CD14-positive monocyte (primary cell): ENCODE results near the gene GH1. TPM values are rescaled to one million over a fixed set of nuclear protein-coding genes. Genes with fewer than 3 reads are reported as not detected.
A peak's percentile ranks its signal among the peaks of the same experiment; 100 is the strongest.
"Not testable (repeated sequence)": the region's sequence is repeated elsewhere in the genome, so short reads cannot be mapped to it uniquely, and the experiment has no call there.

Experiments used
- DNase-seq, 3 donors: peaks; one replicate each; pipeline ENCODE4 v3.0.0-alpha.2; 2011 to 2022
- H2AFZ ChIP-seq: 2 replicates; pipeline ENCODE4 v1.6.0; 2012; ENCODE audit warnings: mild to moderate bottlenecking, low read depth, low read length, inconsistent platforms; ENCODE audit not compliant: insufficient read depth, poor library complexity, severe bottlenecking
- H3K27ac ChIP-seq, 2 donors: 1 replicate in 1 of 2; 2 replicates in 1 of 2; pipeline ENCODE4 v1.5.1; 2012 to 2013; ENCODE audit warnings: low read length in 2 of 2, control low read depth in 1 of 2, inconsistent platforms in 1 of 2, low read depth in 1 of 2, mild to moderate bottlenecking in 1 of 2
- H3K27me3 ChIP-seq, 2 donors: one replicate each; pipeline versions ENCODE4 v1.6.0 to v1.6.1; 2011 to 2013; ENCODE audit warnings: low read length in 2 of 2; ENCODE audit not compliant: control insufficient read depth in 2 of 2, insufficient read depth in 2 of 2
- H3K36me3 ChIP-seq, 2 donors: replicated peaks in 1 of 2; 1 replicate in 1 of 2; 2 replicates in 1 of 2; pipeline versions ENCODE4 v1.5.1 to v1.6.1; 2012 to 2013; ENCODE audit warnings: low read length in 2 of 2, control low read depth in 1 of 2, inconsistent platforms in 1 of 2, mild to moderate bottlenecking in 1 of 2; ENCODE audit not compliant: insufficient read depth in 2 of 2, control insufficient read depth in 1 of 2
- H3K4me1 ChIP-seq, 2 donors: 1 replicate in 1 of 2; 2 replicates in 1 of 2; pipeline versions ENCODE4 v1.5.1 to v1.6.1; 2012 to 2013; ENCODE audit warnings: low read length in 2 of 2, control low read depth in 1 of 2, inconsistent platforms in 1 of 2, mild to moderate bottlenecking in 1 of 2, moderate library complexity in 1 of 2; ENCODE audit not compliant: insufficient read depth in 2 of 2, control insufficient read depth in 1 of 2
- H3K4me2 ChIP-seq: replicated peaks from 2 replicates; pipeline ENCODE3; 2012; ENCODE audit warnings: low read length, moderate library complexity, mild to moderate bottlenecking; ENCODE audit not compliant: poor library complexity, severe bottlenecking; ENCODE audit errors: extremely low read depth
- H3K4me3 ChIP-seq, 3 experiments: fragments of 200-600 bp in 1 of 3; sonication (generic) in 1 of 3; replicated peaks in 1 of 3; 1 replicate in 2 of 3; 2 replicates in 1 of 3; pipeline ENCODE4 v1.5.1; 2011 to 2013; ENCODE audit warnings: low read length in 3 of 3, mild to moderate bottlenecking in 3 of 3, control low read depth in 2 of 3, low read depth in 2 of 3, inconsistent platforms in 1 of 3, moderate library complexity in 1 of 3
- H3K79me2 ChIP-seq: 2 replicates; pipeline ENCODE4 v1.6.0; 2012; ENCODE audit warnings: mild to moderate bottlenecking, control low read depth, inconsistent platforms, low read length, moderate library complexity; ENCODE audit not compliant: insufficient read depth
- H3K9ac ChIP-seq: 2 replicates; pipeline ENCODE4 v1.6.0; 2017; ENCODE audit warnings: low read length, mild to moderate bottlenecking; ENCODE audit not compliant: insufficient read depth, poor library complexity, severe bottlenecking
- H3K9me3 ChIP-seq, 2 donors: replicated peaks in 1 of 2; 1 replicate in 1 of 2; 2 replicates in 1 of 2; pipeline versions ENCODE4 v1.5.1 to v1.6.1; 2012 to 2013; ENCODE audit warnings: low read length in 2 of 2, control low read depth in 1 of 2; ENCODE audit not compliant: control insufficient read depth in 1 of 2, insufficient read depth in 1 of 2
- H4K20me1 ChIP-seq: 2 replicates; pipeline ENCODE4 v1.6.0; 2012; ENCODE audit warnings: mild to moderate bottlenecking, low read length, control low read depth, moderate library complexity; ENCODE audit not compliant: insufficient read depth
- H3K27ac Mint-ChIP-seq, 7 donors: one replicate each; pipeline ENCODE4 v1.8.0; 2020; ENCODE audit warnings: mild to moderate bottlenecking in 7 of 7, mixed read lengths in 7 of 7, moderate library complexity in 6 of 7, inconsistent platforms in 2 of 7
- H3K27me3 Mint-ChIP-seq, 3 donors: one replicate each; pipeline ENCODE4 v1.8.0; 2021 to 2022; ENCODE audit warnings: low read depth in 3 of 3, mild to moderate bottlenecking in 3 of 3, mixed read lengths in 3 of 3, moderate library complexity in 3 of 3, inconsistent platforms in 1 of 3
- H3K36me3 Mint-ChIP-seq, 2 donors: one replicate each; pipeline ENCODE4 v1.8.0; 2020; ENCODE audit warnings: mixed read lengths in 2 of 2, inconsistent platforms in 1 of 2, mild to moderate bottlenecking in 1 of 2
- H3K4me1 Mint-ChIP-seq: one replicate; pipeline ENCODE4 v1.8.0; 2020; ENCODE audit warnings: mild to moderate bottlenecking, mixed read lengths
- H3K4me3 Mint-ChIP-seq, 2 donors: one replicate each; pipeline ENCODE4 v1.8.0; 2020; ENCODE audit warnings: mild to moderate bottlenecking in 2 of 2, mixed read lengths in 2 of 2, moderate library complexity in 1 of 2
- H3K9me3 Mint-ChIP-seq, 7 donors: one replicate each; pipeline ENCODE4 v1.8.0; 2020 to 2022; ENCODE audit warnings: mixed read lengths in 7 of 7, mild to moderate bottlenecking in 6 of 7, moderate library complexity in 6 of 7, inconsistent platforms in 2 of 7
- WGBS: methylation state at CpG from one replicate; pipeline ENCODE4 v1.1.5; 2013; ENCODE audit warnings: missing lambda C conversion rate; ENCODE audit not compliant: insufficient coverage; 5-methylcytosine and 5-hydroxymethylcytosine counted together
- intact Hi-C, 2 donors: fragments of 100-400 bp; cut with micrococcal nuclease; formaldehyde crosslinking; loops; one replicate each; pipeline versions ENCODE4 v1.15.0 to v1.15.1; 2023
- polyA plus RNA-seq, 3 donors: library from polyadenylated mRNA; depleted of rRNA in 1 of 3; unstranded in 2 of 3; stranded (reverse) in 1 of 3; fragments of 300-500 nt in 2 of 3; fragments of >200 nt in 1 of 3; fragmentation: Illumina TruSeq in 2 of 3; gene quantifications; 1 replicate in 2 of 3; 2 replicates in 1 of 3; pipeline ENCODE4 v1.2.3, GENCODE V29; 2012 to 2021
- TF ChIP-seq, protein P1 (sequence below): fragments of 200-600 bp; IDR thresholded peaks from one replicate; pipeline ENCODE4 v1.8.0; 2022; ENCODE audit warnings: antibody characterized with exemption, mild to moderate bottlenecking

Gene GH1
- polyA plus RNA-seq, 3 donors, result not detected

DNA sequence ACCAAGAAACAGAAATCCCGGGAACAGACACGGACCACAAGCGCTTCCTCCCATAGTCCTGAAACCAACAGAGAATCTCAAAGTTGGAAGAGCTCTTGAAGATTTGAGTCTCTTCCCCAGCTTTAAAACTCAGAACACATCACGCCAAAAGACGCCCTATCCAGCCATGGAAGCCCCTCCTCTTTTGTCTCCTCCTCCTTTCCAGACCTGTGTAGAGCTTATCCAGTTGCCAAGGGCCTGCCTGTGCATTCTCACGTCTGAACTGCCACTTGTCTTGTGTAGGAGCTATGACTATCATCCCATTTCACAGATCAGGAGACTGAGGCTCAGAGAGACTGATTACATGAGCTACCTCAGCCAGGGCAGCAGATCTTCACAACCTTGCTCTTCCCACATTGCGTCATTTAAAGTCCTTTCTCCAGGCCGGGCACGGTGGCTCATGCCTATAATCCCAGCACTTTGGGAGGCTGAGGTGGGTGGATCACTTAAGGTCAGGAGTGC is 36.0 kb downstream of the GH1 start:
- H3K36me3 ChIP-seq, H3K9me3 ChIP-seq, DNase-seq, H3K4me3 ChIP-seq, H3K79me2 ChIP-seq, H3K4me1 ChIP-seq, H4K20me1 ChIP-seq, H3K4me3 Mint-ChIP-seq, H3K27ac ChIP-seq, H2AFZ ChIP-seq, H3K9ac ChIP-seq, H3K4me1 Mint-ChIP-seq, H3K36me3 Mint-ChIP-seq, H3K9me3 Mint-ChIP-seq, intact Hi-C loops, H3K4me2 ChIP-seq, H3K27me3 ChIP-seq: not testable (repeated sequence)
- WGBS, result 79% methylated on average over 2 of the region's 9 CpGs
- H3K27me3 Mint-ChIP-seq, result peaks cover 8 to 17% (median 14%) of the 10 kb centered on the region in 3 donors
- H3K27ac Mint-ChIP-seq, result peak overlapping the region in 1 of 7 donors; percentile 61

- 93% methylated on average over 2 of the region's 15 CpGs for WGBS
Observed at GRCh38 chr17:63881935-63882601, 36.6 kb downstream of the GH1 start, which contains the start of gene GH2. GH2 (minus strand) TSS chr17:63881944; CDS start chr17:63881801, 143 bp downstream.

DNA sequence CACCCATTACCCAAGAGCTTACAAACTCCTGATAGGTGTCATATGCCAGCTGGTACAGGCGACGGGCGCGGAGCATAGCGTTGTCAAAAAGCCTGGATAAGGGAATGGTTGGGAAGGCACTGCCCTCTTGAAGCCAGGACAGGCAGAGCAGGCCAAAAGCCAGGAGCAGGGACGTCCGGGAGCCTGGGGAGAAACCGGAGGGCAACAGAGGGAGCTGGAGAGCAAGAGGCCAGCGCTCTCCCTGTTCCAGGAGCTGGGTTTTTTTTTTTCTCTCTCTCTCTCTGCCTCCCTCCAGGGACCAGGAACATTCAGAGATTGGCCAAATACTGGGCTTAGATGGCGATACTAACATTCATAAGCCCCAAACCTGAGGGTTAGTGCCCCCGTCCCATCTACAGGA is 37.3 kb downstream of the GH1 start:
- DNase-seq, H3K9me3 ChIP-seq, H3K27me3 ChIP-seq, intact Hi-C loops, H3K4me3 Mint-ChIP-seq, H4K20me1 ChIP-seq, H3K27ac ChIP-seq, H3K4me1 Mint-ChIP-seq, H3K27ac Mint-ChIP-seq, H3K9ac ChIP-seq, H3K9me3 Mint-ChIP-seq, H3K4me3 ChIP-seq, H2AFZ ChIP-seq, H3K4me2 ChIP-seq, H3K36me3 ChIP-seq, H3K79me2 ChIP-seq, H3K36me3 Mint-ChIP-seq, H3K4me1 ChIP-seq: not testable (repeated sequence)
- H3K27me3 Mint-ChIP-seq, result peaks cover 5 to 17% (median 14%) of the 10 kb centered on the region in 3 donors
- no CpG with 5 or more reads among the region's 11 CpGs for WGBS

More at GRCh38 chr17:63881935-63882601, 36.6 kb downstream of the GH1 start, which contains the start of gene GH2:
- no peaks in the 10 kb centered on the region for H3K4me1 Mint-ChIP-seq
- H3K27me3 Mint-ChIP-seq, result peaks cover 8 to 17% (median 14%) of the 10 kb centered on the region in 3 donors
- no peaks in the 10 kb centered on the region for H3K9me3 ChIP-seq
- intact Hi-C loops, result no loop called here
- H3K9ac ChIP-seq, result no peak within 1 kb of the TSS
- no peaks in the 10 kb centered on the region for H3K79me2 ChIP-seq
- no peaks in the 10 kb centered on the region for H4K20me1 ChIP-seq
- no peak within 1 kb of the TSS for H3K4me2 ChIP-seq
- DNase-seq, result peak; percentile 36 to 49 (median 45)
- no peak within 1 kb of the TSS for H3K27ac Mint-ChIP-seq
- no peak within 1 kb of the TSS for H3K4me3 Mint-ChIP-seq
- H2AFZ ChIP-seq, result no peak within 1 kb of the TSS
- H3K4me1 ChIP-seq, result no peaks in the 10 kb centered on the region
- TF ChIP-seq, protein P1, sequence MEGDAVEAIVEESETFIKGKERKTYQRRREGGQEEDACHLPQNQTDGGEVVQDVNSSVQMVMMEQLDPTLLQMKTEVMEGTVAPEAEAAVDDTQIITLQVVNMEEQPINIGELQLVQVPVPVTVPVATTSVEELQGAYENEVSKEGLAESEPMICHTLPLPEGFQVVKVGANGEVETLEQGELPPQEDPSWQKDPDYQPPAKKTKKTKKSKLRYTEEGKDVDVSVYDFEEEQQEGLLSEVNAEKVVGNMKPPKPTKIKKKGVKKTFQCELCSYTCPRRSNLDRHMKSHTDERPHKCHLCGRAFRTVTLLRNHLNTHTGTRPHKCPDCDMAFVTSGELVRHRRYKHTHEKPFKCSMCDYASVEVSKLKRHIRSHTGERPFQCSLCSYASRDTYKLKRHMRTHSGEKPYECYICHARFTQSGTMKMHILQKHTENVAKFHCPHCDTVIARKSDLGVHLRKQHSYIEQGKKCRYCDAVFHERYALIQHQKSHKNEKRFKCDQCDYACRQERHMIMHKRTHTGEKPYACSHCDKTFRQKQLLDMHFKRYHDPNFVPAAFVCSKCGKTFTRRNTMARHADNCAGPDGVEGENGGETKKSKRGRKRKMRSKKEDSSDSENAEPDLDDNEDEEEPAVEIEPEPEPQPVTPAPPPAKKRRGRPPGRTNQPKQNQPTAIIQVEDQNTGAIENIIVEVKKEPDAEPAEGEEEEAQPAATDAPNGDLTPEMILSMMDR, result peak; percentile 55
- H3K4me3 ChIP-seq, result no peak within 1 kb of the TSS
- H3K27ac ChIP-seq, result no peak within 1 kb of the TSS
- H3K36me3 Mint-ChIP-seq, result no peaks in the 10 kb centered on the region
- H3K36me3 ChIP-seq, result no peaks in the 10 kb centered on the region
- no peaks in the 10 kb centered on the region for H3K27me3 ChIP-seq
- H3K9me3 Mint-ChIP-seq, result no peaks in the 10 kb centered on the region
